H9 (cell line): Measurements from ENCODE around the gene POLQ. TPM values are rescaled to one million over a fixed set of nuclear protein-coding genes. Genes with fewer than 3 reads are reported as not detected.

Source experiments
- DNase-seq: peaks from one replicate; pipeline ENCODE4 v3.0.0-alpha.2; 2017
- H2AFZ ChIP-seq: one replicate; pipeline ENCODE4 v1.6.1; 2013; ENCODE audit warnings: mild to moderate bottlenecking, low read length, control low read depth, moderate library complexity
- H2AK5ac ChIP-seq: 2 replicates; pipeline ENCODE4 v1.6.1; 2013; ENCODE audit warnings: low read length, control low read depth, mixed read lengths; ENCODE audit not compliant: insufficient read length
- H2BK120ac ChIP-seq: one replicate; pipeline ENCODE4 v1.6.1; 2013; ENCODE audit warnings: low read depth, mild to moderate bottlenecking, low read length, control low read depth, inconsistent platforms; ENCODE audit not compliant: poor library complexity, severe bottlenecking
- H2BK12ac ChIP-seq: 2 replicates; pipeline ENCODE4 v1.6.1; 2013; ENCODE audit warnings: low read length, control low read depth, mixed read lengths, low read depth; ENCODE audit not compliant: insufficient read length
- H2BK15ac ChIP-seq: 2 replicates; pipeline ENCODE4 v1.6.1; 2013; ENCODE audit warnings: low read depth, low read length, control low read depth
- H2BK20ac ChIP-seq: one replicate; pipeline ENCODE4 v1.6.1; 2013; ENCODE audit warnings: low read depth, mild to moderate bottlenecking, low read length, control low read depth, inconsistent platforms; ENCODE audit not compliant: poor library complexity, severe bottlenecking
- H2BK5ac ChIP-seq: 2 replicates; pipeline ENCODE4 v1.6.1; 2013; ENCODE audit warnings: low read length, control low read depth, mixed read lengths; ENCODE audit not compliant: insufficient read length
- H3K14ac ChIP-seq: 2 replicates; pipeline ENCODE4 v1.6.1; 2013; ENCODE audit warnings: low read length, control low read depth; ENCODE audit not compliant: insufficient read depth
- H3K18ac ChIP-seq: 2 replicates; pipeline ENCODE4 v1.6.1; 2013; ENCODE audit warnings: low read depth, mild to moderate bottlenecking, mixed read lengths, low read length, control low read depth; ENCODE audit not compliant: insufficient read length
- H3K23ac ChIP-seq: 2 replicates; pipeline ENCODE4 v1.6.1; 2013; ENCODE audit warnings: low read length, control low read depth, mixed read lengths, low read depth; ENCODE audit not compliant: insufficient read length
- H3K23me2 ChIP-seq: 2 replicates; pipeline ENCODE4 v1.6.1; 2013; ENCODE audit warnings: low read depth, mild to moderate bottlenecking, mixed read lengths, low read length, control low read depth; ENCODE audit not compliant: insufficient read length, poor library complexity, severe bottlenecking
- H3K27ac ChIP-seq: 2 replicates; pipeline ENCODE4 v1.5.1; 2013; ENCODE audit warnings: low read length, control low read depth, mixed read lengths, low read depth; ENCODE audit not compliant: insufficient read length
- H3K27me3 ChIP-seq: 2 replicates; pipeline ENCODE4 v1.6.1; 2013; ENCODE audit warnings: low read length, control low read depth, inconsistent platforms; ENCODE audit not compliant: insufficient read depth
- H3K4ac ChIP-seq: 2 replicates; pipeline ENCODE4 v1.6.1; 2013; ENCODE audit warnings: low read depth, mild to moderate bottlenecking, control low read depth, inconsistent platforms, low read length, moderate library complexity
- H3K4me1 ChIP-seq: 2 replicates; pipeline ENCODE4 v1.6.1; 2013; ENCODE audit warnings: low read length, control low read depth, inconsistent platforms; ENCODE audit not compliant: insufficient read depth
- H3K4me2 ChIP-seq: 2 replicates; pipeline ENCODE4 v1.6.1; 2013; ENCODE audit warnings: low read length, control low read depth, mixed read lengths; ENCODE audit not compliant: insufficient read length, insufficient read depth
- H3K56ac ChIP-seq: 2 replicates; pipeline ENCODE4 v1.6.1; 2013; ENCODE audit warnings: low read depth, mild to moderate bottlenecking, mixed read lengths, low read length, control low read depth; ENCODE audit not compliant: insufficient read length
- H3K79me1 ChIP-seq: 2 replicates; pipeline ENCODE4 v1.6.1; 2013; ENCODE audit warnings: low read depth, mild to moderate bottlenecking, moderate library complexity, low read length, control low read depth, inconsistent platforms; ENCODE audit not compliant: insufficient read depth, poor library complexity, severe bottlenecking
- H3K79me2 ChIP-seq: 2 replicates; pipeline ENCODE4 v1.6.1; 2013; ENCODE audit warnings: low read length, control low read depth, inconsistent platforms; ENCODE audit not compliant: insufficient read depth
- H3K9ac ChIP-seq: 2 replicates; pipeline ENCODE4 v1.6.1; 2013; ENCODE audit warnings: low read length, control low read depth, mixed read lengths; ENCODE audit not compliant: insufficient read length; ENCODE audit errors: extremely low read depth
- H3K9me3 ChIP-seq: one replicate; pipeline ENCODE4 v1.6.1; 2013; ENCODE audit warnings: low read depth, low read length, inconsistent platforms; ENCODE audit not compliant: control insufficient read depth
- H3T11ph ChIP-seq: one replicate; pipeline ENCODE4 v1.6.1; 2013; ENCODE audit warnings: mild to moderate bottlenecking, low read length, control low read depth, inconsistent platforms
- H4K20me1 ChIP-seq: one replicate; pipeline ENCODE4 v1.6.1; 2013; ENCODE audit not compliant: control insufficient read depth, insufficient read length, insufficient read depth
- H4K5ac ChIP-seq: 2 replicates; pipeline ENCODE4 v1.6.1; 2013; ENCODE audit warnings: low read depth, mild to moderate bottlenecking, mixed read lengths, low read length, control low read depth; ENCODE audit not compliant: insufficient read length
- H4K8ac ChIP-seq: replicated peaks from 2 replicates; pipeline ENCODE4 v1.6.1; 2013; ENCODE audit warnings: low read length, control low read depth, mixed read lengths, low read depth; ENCODE audit not compliant: insufficient read length
- H4K91ac ChIP-seq: 2 replicates; pipeline ENCODE4 v1.6.1; 2013; ENCODE audit warnings: low read depth, mild to moderate bottlenecking, moderate library complexity, mixed read lengths, low read length, control low read depth; ENCODE audit not compliant: insufficient read length
- H3K27ac Mint-ChIP-seq, 3 experiments: 2 replicates in 2 of 3; 3 replicates in 1 of 3; pipeline ENCODE4 v1.8.0; 2020 to 2021; ENCODE audit warnings: mixed read lengths in 3 of 3, mild to moderate bottlenecking in 1 of 3, moderate library complexity in 1 of 3
- H3K27me3 Mint-ChIP-seq: 2 replicates; pipeline ENCODE4 v1.8.0; 2021; ENCODE audit warnings: low read depth, mild to moderate bottlenecking, moderate library complexity, mixed read lengths
- H3K36me3 Mint-ChIP-seq, 3 experiments: 2 replicates in 2 of 3; 3 replicates in 1 of 3; pipeline ENCODE4 v1.8.0; 2020 to 2021; ENCODE audit warnings: low read depth in 3 of 3, mixed read lengths in 3 of 3; ENCODE audit not compliant: insufficient read depth in 1 of 3
- H3K4me1 Mint-ChIP-seq, 2 experiments: 2 replicates each; pipeline ENCODE4 v1.8.0; 2020; ENCODE audit warnings: mixed read lengths in 2 of 2
- H3K4me3 Mint-ChIP-seq, 2 experiments: 2 replicates in 1 of 2; 3 replicates in 1 of 2; pipeline ENCODE4 v1.8.0; 2020 to 2021; ENCODE audit warnings: mild to moderate bottlenecking in 2 of 2, mixed read lengths in 2 of 2, moderate library complexity in 1 of 2
- H3K9me3 Mint-ChIP-seq, 2 experiments: 2 replicates in 1 of 2; 3 replicates in 1 of 2; pipeline ENCODE4 v1.8.0; 2020; ENCODE audit warnings: mild to moderate bottlenecking in 2 of 2, mixed read lengths in 2 of 2, moderate library complexity in 1 of 2
- CTCF ChIP-seq: fragments of 200-600 bp; sonication (generic); conservative IDR thresholded peaks from 3 replicates; pipeline ENCODE4 v1.8.0; 2021; ENCODE audit warnings: antibody characterized with exemption, mild to moderate bottlenecking
- WGBS: extraction: QIAGEN DNeasy Blood & Tissue Kit; methylation state at CpG from one replicate; pipeline ENCODE4 v1.1.7; 2013; ENCODE audit warnings: missing lambda C conversion rate, low lambda C conversion rate, mixed read lengths; ENCODE audit not compliant: insufficient read length; ENCODE audit errors: extremely low coverage; 5-methylcytosine and 5-hydroxymethylcytosine counted together
- long read RNA-seq: library from polyadenylated mRNA; unstranded; transcript quantifications from one replicate; pipeline ENCODE4 v2.0.0, GENCODE V29; 2020
- total RNA-seq: library from RNA; stranded (reverse); gene quantifications from 2 replicates; pipeline ENCODE4 v1.2.1, GENCODE V29; 2021

The POLQ gene
- total RNA-seq = 14.7 and 15.4 TPM in 2 replicates
- long read RNA-seq, partial matches to known transcripts = 47 of 69 reads
- long read RNA-seq, other reads (novel, unspliced or antisense) = 22 of 69 reads

- Histone ChIP-seq H3K27ac (no peak within 1 kb of the TSS), H3K4me2 (peak within 1 kb of the TSS; percentile 98), H2BK15ac (no peak within 1 kb of the TSS), H3K79me1 (no peaks in the 10 kb centered on the region), H3K9me3 (no peaks in the 10 kb centered on the region), H3K18ac (no peak within 1 kb of the TSS), H4K5ac (no peak within 1 kb of the TSS), H3K56ac (no peak within 1 kb of the TSS), H4K20me1 (no peaks in the 10 kb centered on the region), H4K91ac (no peak within 1 kb of the TSS), H2BK20ac (no peak within 1 kb of the TSS), H2AK5ac (no peak within 1 kb of the TSS), H3K9ac (peak within 1 kb of the TSS; percentile 72), H2BK5ac (no peak within 1 kb of the TSS), H3K23ac (no peak within 1 kb of the TSS), H3T11ph (no peak within 1 kb of the TSS), H3K14ac (peak within 1 kb of the TSS; percentile 77; the same call in 1 of the 2 replicates), H3K23me2 (peaks cover 15% of the 10 kb centered on the region), H4K8ac (no peak within 1 kb of the TSS), H3K4me1 (no peaks in the 10 kb centered on the region), H3K4ac (no peak within 1 kb of the TSS), H2AFZ (peak within 1 kb of the TSS; percentile 99), H3K79me2 (peaks cover 5% of the 10 kb centered on the region; the same call in 1 of the 2 replicates), H2BK120ac (no peak within 1 kb of the TSS), H3K27me3 (no peaks in the 10 kb centered on the region), H2BK12ac (no peak within 1 kb of the TSS)
- WGBS = no CpG with 5 or more reads among the region's 42 CpGs
- no peaks in the 10 kb centered on the region; a peak in 1 of 5 replicates for H3K9me3 Mint-ChIP-seq
- peak; percentile 83 for DNase-seq
- H3K4me3 Mint-ChIP-seq = peak within 1 kb of the TSS; percentile 93
- TF ChIP-seq CTCF = no peak
- peak within 1 kb of the TSS; percentile 45 to 96 (median 96); a peak in 6 of 7 replicates for H3K27ac Mint-ChIP-seq
- H3K27me3 Mint-ChIP-seq = no peaks in the 10 kb centered on the region
- H3K4me1 Mint-ChIP-seq = peaks cover 16 to 24% of the 10 kb centered on the region in 2 experiments
- H3K36me3 Mint-ChIP-seq = peaks cover 15 to 30% (median 29%) of the 10 kb centered on the region in 3 experiments
These were observed at the start of gene POLQ for GRCh38 chr3:121545574-121546455. TSS of gene POLQ (minus strand) at chr3:121545988. CDS start at chr3:121545877, 111 bp downstream.
